MCF 10A (cell line): Measurements from ENCODE around the gene TPGS1. TPM values are rescaled to one million over a fixed set of nuclear protein-coding genes. Genes with fewer than 3 reads are reported as not detected.

Source experiments
- BruUV-seq: library from RNA; stranded (reverse); fragments of 400-500 nt; replicated peaks from 2 replicates; lab custom pipeline; 2021; lab: Mats Ljungman, UMichigan
- CTCF ChIA-PET: fragments of 300-600 bp; sonication (Branson Sonifier 250); formaldehyde crosslinking; extraction: SDS; loops from one replicate; lab custom pipeline; 2021; ENCODE audit warnings: antibody characterized with exemption, inconsistent platforms; lab: Yijun Ruan, JAX
- POLR2A ChIA-PET: fragments of 300-600, 350-650 bp; sonication (Branson Sonifier 250); formaldehyde crosslinking; extraction: SDS; loops from one replicate; lab custom pipeline; 2020; ENCODE audit warnings: antibody characterized with exemption, inconsistent platforms; lab: Yijun Ruan, JAX
- DNase-seq: peaks from one replicate; pipeline ENCODE4 v3.0.0-alpha.2; 2018; ENCODE audit not compliant: unreplicated experiment
- H3K27ac Mint-ChIP-seq: one replicate; pipeline ENCODE4 v1.8.0; 2022; ENCODE audit warnings: mild to moderate bottlenecking, low read depth, mixed read lengths; ENCODE audit not compliant: unreplicated experiment
- H3K27me3 Mint-ChIP-seq: one replicate; pipeline ENCODE4 v1.8.0; 2022; ENCODE audit warnings: mixed read lengths; ENCODE audit not compliant: insufficient read depth, unreplicated experiment
- H3K36me3 Mint-ChIP-seq: one replicate; pipeline ENCODE4 v1.8.0; 2022; ENCODE audit warnings: mild to moderate bottlenecking, moderate library complexity, mixed read lengths; ENCODE audit not compliant: insufficient read depth, unreplicated experiment
- H3K4me1 Mint-ChIP-seq: one replicate; pipeline ENCODE4 v1.8.0; 2022; ENCODE audit warnings: mixed read lengths; ENCODE audit not compliant: insufficient read depth, unreplicated experiment
- H3K4me3 Mint-ChIP-seq: one replicate; pipeline ENCODE4 v1.8.0; 2022; ENCODE audit warnings: mild to moderate bottlenecking, moderate library complexity, mixed read lengths; ENCODE audit not compliant: unreplicated experiment
- H3K9me3 Mint-ChIP-seq: one replicate; pipeline ENCODE4 v1.8.0; 2022; ENCODE audit warnings: mixed read lengths; ENCODE audit not compliant: unreplicated experiment
- CTCF ChIP-seq: fragments of 200-600 bp; IDR thresholded peaks from one replicate; pipeline ENCODE4 v1.8.0; 2022; ENCODE audit warnings: antibody characterized with exemption, mild to moderate bottlenecking; ENCODE audit not compliant: unreplicated experiment
- intact Hi-C: fragments of 100-400 bp; cut with micrococcal nuclease; formaldehyde crosslinking; loops from 2 replicates; pipeline ENCODE4 v1.14.1; 2022
- total RNA-seq: library from RNA; stranded (reverse); gene quantifications from 2 replicates; pipeline ENCODE4 v1.2.3, GENCODE V29; 2022

Gene TPGS1
- total RNA-seq, 1 experiment from 2014 or later: 11.9 TPM

- POLR2A ChIA-PET: no interaction called here
- BruUV-seq: no TSS peak
- CTCF ChIA-PET: no interaction called here
- Mint-ChIP-seq H3K36me3 (peaks cover 15% of the 10 kb centered on the region), H3K27me3 (no peaks in the 10 kb centered on the region), H3K9me3 (no peaks in the 10 kb centered on the region), H3K4me3 (no peak within 1 kb of the TSS), H3K4me1 (no peaks in the 10 kb centered on the region), H3K27ac (no peak within 1 kb of the TSS)
- DNase-seq: no peak
- intact Hi-C loops: no loop called here
- TF ChIP-seq CTCF: no peak
Observed at GRCh38 chr19:543910-544608, 36.8 kb downstream of the TPGS1 start, which contains the start of gene GZMM. Gene GZMM (plus strand): TSS chr19:544053. CDS start chr19:544072, 19 bp downstream.

- Mint-ChIP-seq H3K9me3 (no peaks in the 10 kb centered on the region), H3K36me3 (peaks cover 10% of the 10 kb centered on the region), H3K27ac (no peak overlapping the region), H3K27me3 (no peaks in the 10 kb centered on the region), H3K4me3 (no peak overlapping the region), H3K4me1 (no peaks in the 10 kb centered on the region)
- TF ChIP-seq CTCF: no peak
- ChIA-PET POLR2A (no interaction called here), CTCF (no interaction called here)
- DNase-seq: no peak
- intact Hi-C loops: no loop called here
- no TSS peak for BruUV-seq
Observed at GRCh38 chr19:547117-547516, 39.8 kb downstream of the TPGS1 start.

- intact Hi-C loops: no loop called here
- ChIA-PET POLR2A (no interaction called here), CTCF (interaction anchor here (0.7 kb wide), 1 partner anchor 27 kb away, joined by 3 read pairs; no protein-coding TSS in a partner anchor)
- Mint-ChIP-seq H3K4me3 (no peak overlapping the region), H3K4me1 (no peaks in the 10 kb centered on the region), H3K36me3 (peaks cover 9% of the 10 kb centered on the region), H3K9me3 (no peaks in the 10 kb centered on the region), H3K27ac (no peak overlapping the region), H3K27me3 (no peaks in the 10 kb centered on the region)
- TF ChIP-seq CTCF: no peak
- DNase-seq: no peak
- no TSS peak for BruUV-seq
Observed at GRCh38 chr19:547836-548720, 40.8 kb downstream of the TPGS1 start.
